ENCODE results near the gene NIBAN1. TPM values are rescaled to one million over a fixed set of nuclear protein-coding genes. Genes with fewer than 3 reads are reported as not detected.

NIBAN1 gene
- total and polyA plus RNA-seq, 7 donors, result 1.4 to 384 (median 311) TPM

GRCh38 chr1:184930232-184930631 is 44.1 kb downstream of the NIBAN1 start:
- Histone ChIP-seq H3K36me3 (peaks cover 0 to 9% (median 0%) of the 10 kb centered on the region in 4 donors), H3K4me1 (peaks cover 0 to 48% (median 23%) of the 10 kb centered on the region in 4 donors), H3K9me3 (no peaks in the 10 kb centered on the region), H3K4me3 (no peak overlapping the region), H3K27me3 (no peaks in the 10 kb centered on the region), H3K27ac (no peak overlapping the region)
- 16 to 66% methylated on average over 4 of the region's 4 CpGs for WGBS, 2 donors
- no peak for TF ChIP-seq POLR2AphosphoS5 (IDR thresholded peaks at IDR 0.05)
- no peak for TF ChIP-seq CTCF (IDR thresholded peaks at IDR 0.05)
- no peak for TF ChIP-seq POLR2A (IDR thresholded peaks at IDR 0.05)
- TF ChIP-seq EP300 (IDR thresholded peaks at IDR 0.05), result no peak
- no peak for DNase-seq
- intact Hi-C loops (cut with DNase I), result no loop called here

GRCh38 chr1:184929711-184930202 is 44.6 kb downstream of the NIBAN1 start:
- peaks cover 0 to 47% (median 23%) of the 10 kb centered on the region in 4 donors for H3K4me1 ChIP-seq
- H3K27ac ChIP-seq, result no peak overlapping the region
- no peaks in the 10 kb centered on the region for H3K27me3 ChIP-seq
- intact Hi-C loops (cut with DNase I), result no loop called here
- H3K36me3 ChIP-seq, result peaks cover 0 to 5% (median 0%) of the 10 kb centered on the region in 4 donors
- H3K9me3 ChIP-seq, result no peaks in the 10 kb centered on the region
- 23 to 62% methylated on average over 3 of the region's 3 CpGs for WGBS, 2 donors
- DNase-seq, result no peak
- no peak overlapping the region for H3K4me3 ChIP-seq
- TF ChIP-seq EP300 (IDR thresholded peaks at IDR 0.05), result no peak
- no peak for TF ChIP-seq POLR2A (IDR thresholded peaks at IDR 0.05)
- TF ChIP-seq CTCF (IDR thresholded peaks at IDR 0.05), result no peak
- no peak for TF ChIP-seq POLR2AphosphoS5 (IDR thresholded peaks at IDR 0.05)

GRCh38 chr1:184928394-184928793 is 45.9 kb downstream of the NIBAN1 start:
- TF ChIP-seq EP300 (IDR thresholded peaks at IDR 0.05) (no peak), POLR2AphosphoS5 (IDR thresholded peaks at IDR 0.05) (no peak), CTCF (IDR thresholded peaks at IDR 0.05) (no peak), POLR2A (IDR thresholded peaks at IDR 0.05) (no peak)
- DNase-seq, result no peak
- H3K27ac ChIP-seq, result no peak overlapping the region
- H3K4me1 ChIP-seq, result peaks cover 0 to 47% (median 23%) of the 10 kb centered on the region in 4 donors
- intact Hi-C loops (cut with DNase I), result no loop called here
- H3K9me3 ChIP-seq, result no peaks in the 10 kb centered on the region
- H3K36me3 ChIP-seq, result peaks cover 0 to 3% (median 0%) of the 10 kb centered on the region in 4 donors
- H3K27me3 ChIP-seq, result no peaks in the 10 kb centered on the region
- 84 to 96% methylated on average over 2 of the region's 2 CpGs for WGBS, 2 donors
- no peak overlapping the region for H3K4me3 ChIP-seq

Small RNA genes within 50 kb of the gene (small RNA-seq; reads per million reads assigned to genes)
- 0 reads per million in 3 donors for gene RNA5SP72

Other genes with a start within 250 kb of the NIBAN1 start
- 10 to 100 TPM; 21.4 to 29.3 (median 25.6) TPM for gene EDEM3, start 219.7 kb downstream of the NIBAN1 start, total RNA-seq
- 10 to 100 TPM in 1 of 3 donors, 1 to 10 TPM in 2; 8.4 to 16.4 (median 9.5) TPM for gene EDEM3, start 219.7 kb downstream of the NIBAN1 start, polyA plus RNA-seq
- gene RNF2, start 71.0 kb upstream of the NIBAN1 start, total RNA-seq, result 10 to 100 TPM; 11.1 to 17.1 (median 16.7) TPM
- gene RNF2, start 71.0 kb upstream of the NIBAN1 start, polyA plus RNA-seq, result 1 to 10 TPM; 6.0 to 6.7 (median 6.0) TPM
- 10 to 100 TPM in 3 of 4 donors, 1 to 10 TPM in 1; 6.9 to 18.6 (median 14.6) TPM for gene TRMT1L, start 182.4 kb upstream of the NIBAN1 start, total RNA-seq
- gene TRMT1L, start 182.4 kb upstream of the NIBAN1 start, polyA plus RNA-seq, result 1 to 10 TPM; 5.4 to 9.5 (median 9.2) TPM
- gene SWT1, start 182.7 kb upstream of the NIBAN1 start, total RNA-seq, result 10 to 100 TPM in 3 of 4 donors, 1 to 10 TPM in 1; 6.8 to 12.7 (median 11.7) TPM
- 1 to 10 TPM; 2.2 to 2.5 (median 2.4) TPM for gene SWT1, start 182.7 kb upstream of the NIBAN1 start, polyA plus RNA-seq